ENCODE results near the gene STRN3. TPM values are rescaled to one million over a fixed set of nuclear protein-coding genes. Genes with fewer than 3 reads are reported as not detected.

STRN3 gene
- total and polyA plus RNA-seq, 2 of the 8 experiments (the other 6 are each of a cell fraction or from before 2014, with no cell fraction given): 8.7 to 38.1 TPM

DNA sequence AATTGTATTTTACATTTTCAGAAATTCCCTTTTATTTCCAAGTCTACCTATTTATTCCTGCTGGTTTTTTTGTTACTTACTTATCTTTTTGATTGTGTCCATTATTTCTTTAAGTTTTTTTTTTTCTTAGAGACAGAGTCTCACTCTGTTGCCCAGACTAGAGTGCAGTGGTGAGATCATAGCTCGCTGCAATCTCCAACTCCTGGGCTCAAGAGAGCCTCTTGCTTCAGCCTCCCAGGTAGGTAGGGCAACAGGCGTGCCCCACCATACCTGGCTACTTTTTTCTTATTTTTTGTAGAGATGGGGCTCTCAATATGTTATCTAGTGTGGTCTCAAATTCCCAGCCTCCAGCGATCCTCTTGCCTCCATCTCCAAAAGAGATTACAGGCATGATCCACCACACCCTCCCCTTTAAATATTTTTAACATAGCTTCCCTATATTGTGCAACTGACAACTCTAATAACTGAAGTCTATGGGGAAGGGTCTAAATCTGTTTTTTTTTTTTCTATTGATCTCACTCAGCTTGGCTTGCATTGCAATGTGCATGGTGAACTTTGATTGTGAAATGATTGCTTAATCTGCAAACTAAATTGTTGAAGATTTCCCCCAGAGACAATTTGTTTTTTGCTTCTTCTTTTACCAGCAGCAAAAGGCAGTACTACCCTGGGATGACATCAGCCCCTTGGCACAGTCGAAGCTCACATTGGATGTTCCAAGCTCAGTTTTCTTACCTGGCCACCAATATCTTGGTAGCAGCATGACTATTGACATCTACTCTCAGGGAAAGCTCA lies 177.5 kb downstream of the STRN3 start:
- no peak overlapping the region for H4K5ac ChIP-seq (ENCODE audit: insufficient read length, low read depth, low read length)
- no peak overlapping the region for H3K4ac ChIP-seq (replicated peaks; ENCODE audit: insufficient read length, low read depth, low read length)
- H3K4me3 ChIP-seq (ENCODE audit: extremely low read depth in 1 of 4, insufficient read depth in 2 of 4, low read depth in 3 of 4, low read length in 4 of 4): no peak overlapping the region
- H4K20me1 ChIP-seq (replicated peaks in 1 of 2; ENCODE audit: control insufficient read depth in 1 of 2, insufficient read depth in 2 of 2, low read length in 2 of 2): no peaks in the 10 kb centered on the region
- TF ChIP-seq EP300 (IDR thresholded peaks at IDR 0.05; ENCODE audit: borderline replicate concordance in 1 of 2, low read depth in 2 of 2, low read length in 2 of 2) (no peak), ASH2L (IDR thresholded peaks at IDR 0.05; ENCODE audit: low read length) (no peak), CBX8 (IDR thresholded peaks at IDR 0.05; ENCODE audit: borderline replicate concordance, low read depth, low read length) (no peak), SAP30 (IDR thresholded peaks at IDR 0.05; ENCODE audit: insufficient read depth, insufficient replicate concordance, low read length) (no peak), KDM4A (IDR thresholded peaks at IDR 0.05; ENCODE audit: low read depth, low read length, severe bottlenecking) (no peak), RBBP5 (IDR thresholded peaks at IDR 0.05; ENCODE audit: borderline replicate concordance, low read depth, low read length) (no peak), RNF2 (IDR thresholded peaks at IDR 0.05; ENCODE audit: borderline replicate concordance, low read depth, low read length, missing control alignments, poor library complexity, severe bottlenecking) (no peak)
- TF ChIP-seq, protein P1, sequence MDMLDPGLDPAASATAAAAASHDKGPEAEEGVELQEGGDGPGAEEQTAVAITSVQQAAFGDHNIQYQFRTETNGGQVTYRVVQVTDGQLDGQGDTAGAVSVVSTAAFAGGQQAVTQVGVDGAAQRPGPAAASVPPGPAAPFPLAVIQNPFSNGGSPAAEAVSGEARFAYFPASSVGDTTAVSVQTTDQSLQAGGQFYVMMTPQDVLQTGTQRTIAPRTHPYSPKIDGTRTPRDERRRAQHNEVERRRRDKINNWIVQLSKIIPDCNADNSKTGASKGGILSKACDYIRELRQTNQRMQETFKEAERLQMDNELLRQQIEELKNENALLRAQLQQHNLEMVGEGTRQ (IDR thresholded peaks at IDR 0.05; ENCODE audit: low read length): no peak
- H3K79me2 ChIP-seq (ENCODE audit: control insufficient read depth in 1 of 2, insufficient read depth in 2 of 2, low read length in 2 of 2): no peaks in the 10 kb centered on the region
- DNase-seq (ENCODE audit: low read depth in 1 of 2, low spot score in 2 of 2) (no peak), FAIRE-seq (no peak)
- H3K27ac ChIP-seq (ENCODE audit: low read depth, low read length): no peak overlapping the region
- H3K9ac ChIP-seq (replicated peaks in 1 of 4; ENCODE audit: extremely low read depth in 1 of 4, low read depth in 3 of 4, low read length in 3 of 4): no peak overlapping the region
- CTCF ChIA-PET (ENCODE audit: partially characterized antibody): no interaction called here
- no peak overlapping the region for H4K91ac ChIP-seq (replicated peaks; ENCODE audit: insufficient read length, low read length)
- no peak overlapping the region for H2AFZ ChIP-seq (ENCODE audit: low read length)
- no peaks in the 10 kb centered on the region; a peak in 1 of 7 replicates for H3K4me1 ChIP-seq (replicated peaks in 1 of 4; ENCODE audit: control insufficient read depth in 3 of 4, insufficient read depth in 4 of 4, low read length in 3 of 4)
- no peak overlapping the region for H2AK5ac ChIP-seq (ENCODE audit: low read depth, low read length)
- no peak overlapping the region for H2BK20ac ChIP-seq (ENCODE audit: low read length)
- H4K8ac ChIP-seq (ENCODE audit: extremely low read depth, insufficient read depth, low read length): no peak overlapping the region
- H3K36me3 ChIP-seq (ENCODE audit: control insufficient read depth in 2 of 4, insufficient read depth in 4 of 4, low read length in 3 of 4): no peaks in the 10 kb centered on the region
- no peaks in the 10 kb centered on the region for H3K79me1 ChIP-seq (ENCODE audit: low read depth, low read length)
- no peak overlapping the region for H2BK12ac ChIP-seq (ENCODE audit: low read depth, low read length)
- no peaks in the 10 kb centered on the region for H3K23me2 ChIP-seq (ENCODE audit: low read depth, low read length)
- no peak overlapping the region for H2BK15ac ChIP-seq (ENCODE audit: low read length)
- H3K9me3 ChIP-seq (ENCODE audit: insufficient read depth in 2 of 2, low read depth in 1 of 2, low read length in 1 of 2): no peaks in the 10 kb centered on the region
- POLR2A ChIA-PET (ENCODE audit: partially characterized antibody): no interaction called here
- no peak overlapping the region for H3K23ac ChIP-seq (ENCODE audit: insufficient read length)
- H2BK5ac ChIP-seq (ENCODE audit: low read depth, low read length): no peak overlapping the region
- WGBS, 2 experiments (ENCODE audit: extremely low coverage in 1 of 2, insufficient coverage in 1 of 2, insufficient read length in 1 of 2, insufficient replicate concordance in 2 of 2, low coverage in 1 of 2, low lambda C conversion rate in 2 of 2, missing lambda C conversion rate in 1 of 2): 89% methylated on average over 4 of the region's 4 CpGs; no CpG with 5 or more reads in 1 of the 2 experiments
- no peak overlapping the region for H3K4me2 ChIP-seq (ENCODE audit: insufficient read depth in 1 of 2, low read depth in 2 of 2, low read length in 2 of 2)
- no peaks in the 10 kb centered on the region for H3K27me3 ChIP-seq (replicated peaks in 1 of 4; ENCODE audit: control insufficient read depth in 3 of 4, extremely low read depth in 1 of 4, insufficient read depth in 3 of 4, low read length in 3 of 4)
- no peak overlapping the region for H3K18ac ChIP-seq (ENCODE audit: extremely low read depth, low read length)
- H3K56ac ChIP-seq (replicated peaks; ENCODE audit: insufficient read length, low read depth, low read length): no peak overlapping the region
- H2BK120ac ChIP-seq (replicated peaks; ENCODE audit: low read depth, low read length): no peak overlapping the region
- H3K14ac ChIP-seq (ENCODE audit: insufficient read length): no peak overlapping the region

All from H1 (cell line).